DOHH2 (cell line): ENCODE data around the gene HK1.

Source experiments
- H3F3A ChIP-seq: fragments of 200-600 bp; sonication (generic), shearing (Covaris generic); 2 replicates; pipeline ENCODE4 v1.6.0; 2016; ENCODE audit warnings: antibody characterized with exemption, mild to moderate bottlenecking; ENCODE audit not compliant: control insufficient read depth, insufficient read depth
- H3K27ac ChIP-seq: fragments of 200-600 bp; sonication (generic); 2 replicates; pipeline ENCODE4 v1.5.1; 2014; ENCODE audit warnings: low read depth, mild to moderate bottlenecking, low read length, moderate library complexity
- H3K27me3 ChIP-seq: fragments of 200-600 bp; sonication (generic); 2 replicates; pipeline ENCODE4 v1.6.1; 2014; ENCODE audit warnings: mild to moderate bottlenecking, low read length, mixed read lengths; ENCODE audit not compliant: control insufficient read depth
- H3K36me3 ChIP-seq: fragments of 200-600 bp; sonication (generic); 2 replicates; pipeline ENCODE4 v1.6.1; 2014; ENCODE audit warnings: mild to moderate bottlenecking, low read length, moderate library complexity, mixed read lengths; ENCODE audit not compliant: control insufficient read depth
- H3K4me1 ChIP-seq: fragments of 200-600 bp; sonication (generic); 2 replicates; pipeline ENCODE4 v1.6.1; 2014; ENCODE audit warnings: mild to moderate bottlenecking, low read length, mixed read lengths; ENCODE audit not compliant: control insufficient read depth
- H3K4me2 ChIP-seq: fragments of 200-600 bp; sonication (generic); 2 replicates; pipeline ENCODE4 v1.6.0; 2014; ENCODE audit warnings: mild to moderate bottlenecking, low read length, moderate library complexity
- H3K4me3 ChIP-seq: fragments of 200-600 bp; sonication (generic); 2 replicates; pipeline ENCODE4 v1.5.1; 2014; ENCODE audit warnings: mild to moderate bottlenecking, low read length, mixed read lengths
- H3K79me2 ChIP-seq: fragments of 200-600 bp; sonication (generic); 2 replicates; pipeline ENCODE4 v1.6.1; 2014; ENCODE audit warnings: mild to moderate bottlenecking, low read length, mixed read lengths; ENCODE audit not compliant: control insufficient read depth
- H3K9me2 ChIP-seq: fragments of 200-600 bp; sonication (generic); replicated peaks from 2 replicates; pipeline ENCODE4 v1.6.1; 2014; ENCODE audit warnings: mild to moderate bottlenecking, low read length, mixed read lengths; ENCODE audit not compliant: control insufficient read depth
- H3K9me3 ChIP-seq: fragments of 200-600 bp; sonication (generic); 2 replicates; pipeline ENCODE4 v1.6.1; 2014; ENCODE audit warnings: antibody characterized with exemption, low read length, mixed read lengths; ENCODE audit not compliant: control insufficient read depth, insufficient read depth
- H4K20me1 ChIP-seq: fragments of 200-600 bp; sonication (generic); 2 replicates; pipeline ENCODE4 v1.6.0; 2014; ENCODE audit warnings: low read depth, mild to moderate bottlenecking, antibody characterized with exemption, low read length, moderate library complexity; ENCODE audit not compliant: control insufficient read depth, insufficient read depth
- CTCF ChIP-seq: fragments of 200-600 bp; sonication (generic); IDR thresholded peaks from one replicate; pipeline ENCODE4 v1.5.1; 2014; ENCODE audit warnings: antibody characterized with exemption, mild to moderate bottlenecking, low read depth, low read length; ENCODE audit not compliant: poor library complexity, severe bottlenecking
- EZH2phosphoT487 ChIP-seq: fragments of 200-600 bp; sonication (generic); IDR thresholded peaks from 2 replicates; pipeline ENCODE4 v1.6.1; 2017; ENCODE audit warnings: borderline replicate concordance, mild to moderate bottlenecking, antibody characterized with exemption, low read length, moderate library complexity, mixed read lengths

HK1 gene

GRCh38 chr10:69336952-69337295 is 58.6 kb downstream of the HK1 start:
- H3K9me3 ChIP-seq = no peaks in the 10 kb centered on the region
- peaks cover 12% of the 10 kb centered on the region for H3K4me1 ChIP-seq
- no peak overlapping the region for H3K4me2 ChIP-seq
- no peak overlapping the region for H3K27ac ChIP-seq
- no peak overlapping the region for H3K4me3 ChIP-seq
- TF ChIP-seq EZH2phosphoT487 (no peak), CTCF (no peak)
- no peaks in the 10 kb centered on the region for H3K9me2 ChIP-seq
- peaks cover 9% of the 10 kb centered on the region; the same call in 1 of the 2 replicates for H4K20me1 ChIP-seq
- H3F3A ChIP-seq = no peaks in the 10 kb centered on the region
- H3K36me3 ChIP-seq = no peaks in the 10 kb centered on the region
- no peaks in the 10 kb centered on the region for H3K27me3 ChIP-seq
- H3K79me2 ChIP-seq = peaks cover 88% of the 10 kb centered on the region

GRCh38 chr10:69337296-69338132 is 59.2 kb downstream of the HK1 start:
- Histone ChIP-seq H3K27ac (no peak overlapping the region), H3K4me2 (no peak overlapping the region), H3K36me3 (no peaks in the 10 kb centered on the region), H3K4me3 (no peak overlapping the region), H3K79me2 (peaks cover 88% of the 10 kb centered on the region), H3K9me2 (no peaks in the 10 kb centered on the region), H3K27me3 (no peaks in the 10 kb centered on the region), H3K9me3 (no peaks in the 10 kb centered on the region), H3F3A (no peaks in the 10 kb centered on the region), H4K20me1 (peaks cover 9% of the 10 kb centered on the region; the same call in 1 of the 2 replicates), H3K4me1 (peaks cover 12% of the 10 kb centered on the region)
- TF ChIP-seq CTCF = no peak
- TF ChIP-seq EZH2phosphoT487 = no peak

- H3K27ac ChIP-seq = no peak overlapping the region
- no peaks in the 10 kb centered on the region for H3F3A ChIP-seq
- peaks cover 88% of the 10 kb centered on the region for H3K79me2 ChIP-seq
- TF ChIP-seq EZH2phosphoT487 (no peak), CTCF (no peak)
- H3K4me1 ChIP-seq = peaks cover 12% of the 10 kb centered on the region
- no peaks in the 10 kb centered on the region for H3K9me2 ChIP-seq
- H3K4me2 ChIP-seq = no peak overlapping the region
- H4K20me1 ChIP-seq = peaks cover 9% of the 10 kb centered on the region; the same call in 1 of the 2 replicates
- no peaks in the 10 kb centered on the region for H3K36me3 ChIP-seq
- no peaks in the 10 kb centered on the region for H3K9me3 ChIP-seq
- H3K4me3 ChIP-seq = no peak overlapping the region
- H3K27me3 ChIP-seq = no peaks in the 10 kb centered on the region
These were observed 59.8 kb downstream of the HK1 start for GRCh38 chr10:69338133-69338456.
